GM18870 (cell line): ENCODE measurements around the gene WAPL.

Experiments used
- ATAC-seq: cut with Tn5 transposase; IDR thresholded peaks from one replicate; pipeline ENCODE4 v1.9.1; 2021; ENCODE audit warnings: moderate library complexity; ENCODE audit not compliant: unreplicated experiment

Gene WAPL

GRCh38 chr10:86415116-86415515 lies 106.5 kb downstream of the WAPL start:
- no peak for ATAC-seq

DNA sequence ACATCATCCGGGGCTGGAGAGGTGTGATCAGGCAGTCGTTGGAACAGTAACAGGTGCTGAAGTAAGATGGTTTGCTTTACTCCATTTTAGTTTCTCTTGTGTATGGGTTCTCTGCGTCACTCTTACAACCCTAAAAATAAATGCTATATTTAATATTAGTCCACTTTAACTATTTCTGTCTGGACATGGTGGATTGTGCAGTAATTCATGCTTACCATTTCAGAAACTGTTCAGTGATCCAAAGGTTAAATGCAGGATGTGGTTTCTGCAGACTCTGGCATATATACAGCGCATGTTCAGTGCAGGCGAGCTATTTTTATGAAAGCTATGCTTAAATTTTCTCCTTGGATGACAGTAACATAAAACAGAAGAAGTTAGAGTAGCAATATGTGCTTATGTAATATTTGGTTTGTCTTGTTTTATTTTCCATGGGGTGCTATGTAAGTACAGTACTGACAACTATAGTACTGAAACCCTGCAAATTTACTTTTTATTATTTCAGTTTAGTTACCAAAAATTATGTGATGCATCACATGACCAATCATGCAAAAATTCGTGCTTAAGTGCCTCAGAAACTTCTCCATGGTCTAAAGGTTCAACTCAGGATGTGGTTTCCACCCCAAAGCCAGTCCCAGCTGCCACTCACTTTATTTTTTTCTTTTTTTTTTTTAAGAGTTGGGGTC lies 108.4 kb downstream of the WAPL start:
- peak; percentile 82 for ATAC-seq

DNA sequence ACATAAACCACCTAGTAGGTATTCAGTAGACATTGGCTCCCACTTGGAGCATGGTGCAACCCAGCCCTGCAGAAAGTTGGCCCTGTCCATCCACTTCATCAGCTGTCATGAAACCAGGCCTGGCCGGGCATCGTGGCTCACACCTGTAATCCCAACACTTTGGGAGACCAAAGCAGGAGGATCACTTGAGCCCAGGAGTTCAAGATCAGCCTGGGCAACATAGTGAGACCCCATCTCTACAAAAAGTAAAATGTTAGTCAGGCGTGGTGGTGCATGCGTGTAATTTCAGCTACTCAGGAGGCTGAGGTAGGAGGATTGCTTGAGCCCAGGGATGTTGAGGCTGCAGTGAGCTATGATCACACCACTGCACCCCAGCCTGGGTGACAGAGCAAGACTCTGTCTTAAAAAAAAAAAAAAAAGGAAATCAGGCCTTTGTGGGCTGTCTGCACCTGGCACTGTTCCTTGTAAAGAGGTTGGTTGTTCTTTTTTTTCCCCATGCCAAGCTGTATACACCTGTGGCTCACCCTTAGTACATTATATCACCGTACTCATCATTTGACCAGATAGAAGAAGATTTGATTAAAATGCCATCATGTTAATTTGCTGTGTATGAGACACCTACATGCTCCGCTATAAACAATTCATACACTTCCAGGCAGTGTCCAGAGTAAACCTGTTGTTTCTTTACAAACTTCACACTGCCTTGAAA lies 109.6 kb downstream of the WAPL start:
- no peak for ATAC-seq

DNA sequence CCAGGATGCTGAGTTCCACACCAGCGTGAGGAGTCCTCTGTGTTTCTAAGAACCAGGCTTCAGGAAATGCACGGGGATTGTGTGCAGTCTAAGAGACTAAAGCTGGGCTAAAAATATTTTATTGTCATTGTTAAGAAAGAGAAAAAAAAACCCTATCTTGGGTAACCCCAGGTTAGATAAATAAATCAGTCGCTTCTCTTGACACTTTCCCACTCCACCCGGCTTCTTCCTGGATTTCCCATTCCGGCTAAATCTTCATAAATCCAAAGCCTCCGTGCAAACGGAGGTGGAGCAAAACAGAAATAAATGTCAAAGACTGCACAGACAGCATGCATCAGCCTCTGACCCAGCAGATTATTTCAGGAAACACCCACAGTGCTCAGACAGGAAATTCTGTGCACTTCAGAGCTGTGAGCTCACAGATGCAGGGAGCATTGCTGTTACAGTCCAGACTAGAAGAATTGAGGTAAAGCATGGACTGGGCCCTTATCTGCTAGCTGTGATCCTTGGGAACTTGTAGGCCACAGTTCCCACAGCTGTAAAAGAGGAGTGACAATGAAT lies 110.2 kb downstream of the WAPL start:
- ATAC-seq: peak; percentile 37

DNA sequence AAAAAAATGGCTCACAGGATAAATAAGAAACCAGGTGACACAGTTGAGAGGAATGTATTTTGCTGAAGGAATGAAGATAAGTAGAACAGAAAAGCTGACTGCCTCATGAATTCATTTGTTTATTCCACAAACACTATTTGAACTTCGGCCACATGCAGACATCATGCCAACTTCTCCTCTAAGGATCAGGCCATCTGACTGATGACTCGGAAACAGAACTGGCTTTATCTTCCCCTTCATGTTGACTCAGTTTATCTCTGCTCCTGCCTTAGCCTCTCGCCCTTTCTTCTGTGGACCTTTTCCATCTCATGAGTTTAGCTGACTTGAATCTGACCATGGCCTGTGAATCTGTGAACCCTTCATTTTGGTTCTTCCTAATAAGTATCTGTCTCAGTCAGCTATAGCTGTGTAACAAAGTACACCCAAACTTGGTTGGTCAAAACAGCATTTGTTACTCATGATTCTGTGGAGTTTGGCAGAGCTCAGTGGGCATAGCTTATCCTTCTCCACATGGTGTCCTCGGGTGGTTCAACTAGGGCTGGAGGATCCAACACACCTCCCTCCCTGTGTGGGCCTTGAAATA lies 111.0 kb downstream of the WAPL start:
- ATAC-seq: no peak

GRCh38 chr10:86409183-86409582 lies 112.4 kb downstream of the WAPL start:
- no peak for ATAC-seq

- ATAC-seq: no peak
Observed at GRCh38 chr10:86403183-86403797, 118.3 kb downstream of the WAPL start.

DNA sequence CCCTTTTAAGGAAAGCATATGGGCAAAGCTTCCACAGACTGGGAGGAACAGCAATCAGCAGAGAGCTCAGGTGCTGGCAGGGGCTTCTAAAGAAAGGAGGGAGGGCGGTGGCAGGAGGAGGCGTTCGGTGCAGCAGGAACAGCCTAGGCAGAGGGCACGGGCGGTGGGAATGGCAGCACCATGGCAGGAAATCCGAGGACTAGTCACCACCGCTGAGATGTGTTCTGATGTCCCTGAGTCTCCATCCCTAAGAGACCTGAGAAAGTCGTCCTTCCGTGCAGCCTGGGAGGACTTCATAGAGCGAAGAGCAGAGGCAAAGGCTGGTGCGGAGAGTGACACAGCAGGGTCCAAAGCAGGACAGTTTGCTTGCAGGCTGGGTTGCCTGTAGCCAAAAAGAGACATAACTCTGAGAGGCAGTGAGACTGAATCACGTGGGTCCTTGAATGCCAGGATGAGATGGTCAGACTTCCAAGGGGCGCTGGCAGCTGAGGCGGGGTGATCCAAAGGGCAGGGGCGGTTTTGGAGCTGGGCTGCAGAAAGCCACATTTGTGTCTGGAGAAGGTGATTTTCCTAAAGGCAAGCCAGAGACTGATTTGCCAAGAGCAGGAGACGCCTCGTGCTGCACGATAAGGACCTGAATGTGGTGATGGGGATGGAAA lies 119.2 kb downstream of the WAPL start:
- ATAC-seq: no peak

DNA sequence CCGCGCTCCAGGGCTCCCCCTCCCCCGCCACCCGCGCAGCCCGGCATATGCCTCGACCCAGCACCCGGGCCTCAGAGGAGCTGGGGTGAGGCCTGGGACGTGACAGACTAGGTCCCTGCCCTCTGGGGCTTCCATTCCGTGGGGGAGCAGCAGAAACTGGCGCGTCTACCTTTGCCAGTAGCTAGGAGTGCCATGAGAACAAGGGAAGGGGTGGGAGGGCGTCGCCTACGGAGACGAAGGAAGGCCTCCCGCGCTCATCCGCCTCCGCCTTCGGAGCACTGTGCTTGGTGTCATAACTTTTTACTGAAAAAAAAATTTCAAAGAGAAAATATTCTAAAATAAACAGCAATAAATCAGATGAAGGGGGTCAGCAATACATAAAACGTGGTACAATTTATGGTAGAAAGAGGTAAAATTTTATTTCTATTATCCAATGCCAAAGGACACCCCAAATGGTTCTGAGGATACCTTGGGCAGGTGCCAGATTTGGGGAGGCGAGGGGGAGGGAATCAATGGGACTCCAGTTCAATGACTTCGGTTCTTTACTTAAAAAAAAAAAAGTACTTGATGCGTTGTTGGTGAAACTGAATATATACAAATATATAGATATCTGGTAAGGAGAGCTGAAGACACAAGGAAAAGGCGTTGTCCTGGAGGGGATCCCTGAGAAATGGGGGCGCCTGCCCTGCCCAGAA lies 119.9 kb downstream of the WAPL start:
- no peak for ATAC-seq

GRCh38 chr10:86400705-86401587 lies 120.6 kb downstream of the WAPL start:
- ATAC-seq: peak; percentile 24

DNA sequence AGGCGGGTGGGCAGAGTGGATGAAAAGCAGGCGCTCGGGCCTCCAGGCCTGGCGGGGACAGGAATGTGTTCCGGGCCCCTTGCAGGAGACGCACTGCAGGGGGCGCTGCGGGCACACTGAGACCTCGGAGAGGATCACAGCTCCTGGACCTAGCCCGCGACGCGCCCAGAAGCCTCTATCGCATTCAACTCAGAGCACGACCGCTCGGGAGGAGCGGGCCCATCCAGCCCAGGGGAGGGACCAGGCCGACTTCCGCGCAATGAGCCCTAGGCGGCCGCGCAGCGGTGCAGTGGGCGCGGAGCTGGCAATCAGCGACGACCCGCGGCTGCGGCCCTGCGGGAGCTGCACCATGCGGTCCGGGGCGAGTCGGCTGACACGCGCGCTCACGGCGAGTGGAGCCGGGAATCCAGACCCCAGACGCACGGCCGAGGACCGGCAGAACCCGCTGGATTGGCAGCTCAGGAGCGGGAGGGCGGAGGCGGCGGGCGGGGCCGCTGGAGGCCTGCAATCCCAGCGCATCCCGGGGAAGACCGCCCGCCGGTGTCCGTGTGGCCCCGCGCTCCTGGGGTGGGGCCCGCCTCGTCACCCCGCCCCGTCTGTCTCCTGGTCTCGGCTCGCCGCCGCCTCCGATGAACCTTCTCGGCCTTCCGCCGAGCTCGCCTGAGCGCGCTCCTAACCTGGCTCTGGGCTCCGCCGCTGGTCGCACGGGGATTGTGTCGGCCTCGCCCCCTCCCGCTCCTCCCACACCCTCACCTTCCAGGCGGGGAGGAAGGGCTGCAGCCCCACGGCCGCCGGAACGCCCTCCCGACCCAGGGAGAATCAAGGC lies 121.5 kb downstream of the WAPL start:
- peak; percentile 87 for ATAC-seq

- ATAC-seq: no peak
Observed at GRCh38 chr10:86399514-86399878, 122.1 kb downstream of the WAPL start.

GRCh38 chr10:86397120-86397519 lies 124.5 kb downstream of the WAPL start:
- ATAC-seq: no peak

DNA sequence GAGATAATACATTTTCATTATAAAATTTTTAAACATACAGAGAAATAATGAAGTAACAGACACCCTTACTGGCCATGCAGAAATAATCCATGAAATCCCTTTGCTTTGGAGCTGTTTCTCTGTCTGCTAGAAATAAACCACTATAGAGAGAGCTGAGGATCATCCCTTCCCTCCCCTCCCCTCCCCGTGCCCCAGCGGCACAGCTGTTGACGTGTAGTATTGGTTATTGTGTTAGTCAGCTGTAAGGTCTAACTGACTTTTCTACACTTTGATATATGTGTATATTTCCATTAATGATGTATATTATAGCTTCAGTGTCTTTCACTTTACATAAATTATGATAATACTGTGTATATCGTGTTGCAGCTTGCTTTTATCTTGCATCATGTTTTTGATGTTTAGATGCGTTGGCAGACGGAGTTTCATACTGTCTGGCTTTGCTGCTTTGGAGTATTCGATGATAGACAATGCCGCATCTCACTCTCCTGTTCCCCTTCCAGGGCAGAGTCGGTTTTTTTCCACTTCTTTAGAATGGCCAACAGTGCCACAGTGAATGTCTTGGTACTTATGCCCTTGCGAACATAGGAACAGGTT lies 127.6 kb downstream of the WAPL start:
- no peak for ATAC-seq

DNA sequence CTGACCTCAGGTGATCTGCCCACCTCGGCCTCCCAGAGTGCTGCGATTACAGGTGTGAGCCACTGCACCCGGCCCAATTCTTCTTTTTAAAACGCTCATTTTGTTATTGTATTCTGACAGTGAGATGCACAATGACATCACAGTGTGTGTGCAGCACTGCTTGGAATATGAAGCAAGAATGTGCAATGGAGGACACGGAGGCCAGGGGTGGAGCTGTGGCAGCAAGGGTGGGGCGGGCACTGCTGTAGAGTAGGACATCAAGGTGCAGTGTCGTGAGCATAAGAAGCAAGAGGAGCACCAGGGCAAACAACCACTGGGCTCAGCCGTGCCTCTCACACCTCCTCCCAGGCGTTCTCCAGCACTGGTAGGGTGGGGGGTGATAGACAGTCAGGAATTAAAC lies 128.2 kb downstream of the WAPL start:
- no peak for ATAC-seq

DNA sequence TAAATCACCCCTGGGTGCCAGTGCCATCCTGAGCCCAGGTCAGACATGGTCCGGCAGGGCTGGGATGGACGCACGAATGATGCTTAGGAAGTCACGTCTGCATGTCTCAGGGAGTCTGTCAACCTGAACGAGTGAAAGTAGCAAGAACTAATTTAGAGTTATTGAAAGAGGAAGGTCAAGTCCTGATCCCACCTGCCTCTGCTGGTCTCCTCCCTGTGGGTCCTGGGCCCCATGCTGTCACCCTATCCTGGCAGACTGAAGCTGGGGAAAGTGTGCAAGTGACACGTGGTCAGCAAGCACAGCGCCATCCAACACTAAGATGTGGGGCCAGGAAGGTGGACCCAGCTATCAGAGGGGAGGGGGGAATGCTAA lies 128.9 kb downstream of the WAPL start:
- ATAC-seq: peak; percentile 45

- ATAC-seq: no peak
Observed at GRCh38 chr10:86391986-86392722, 129.4 kb downstream of the WAPL start.
